MM.1S (cell line): Measurements from ENCODE around the gene KRCC1.

Source experiments
- DNase-seq: peaks from one replicate; pipeline ENCODE4 v3.0.0-alpha.2; 2015
- H2AFZ ChIP-seq: fragments of 300-600 bp; sonication (generic); 2 replicates; pipeline ENCODE4 v1.6.0; 2016; ENCODE audit warnings: antibody characterized with exemption, low read length
- H3F3A ChIP-seq: fragments of 300-600 bp; sonication (generic); 2 replicates; pipeline ENCODE4 v1.6.1; 2016; ENCODE audit warnings: mild to moderate bottlenecking, antibody characterized with exemption, low read length, moderate library complexity, mixed read lengths; ENCODE audit not compliant: insufficient read depth
- H3K27ac ChIP-seq: fragments of 300-600 bp; sonication (generic); 2 replicates; pipeline ENCODE4 v1.5.1; 2016; ENCODE audit warnings: mild to moderate bottlenecking, low read length
- H3K27me3 ChIP-seq: fragments of 300-600 bp; sonication (generic); replicated peaks from 2 replicates; pipeline ENCODE4 v1.6.0; 2016; ENCODE audit warnings: low read length; ENCODE audit not compliant: insufficient read depth
- H3K36me3 ChIP-seq: fragments of 300-600 bp; sonication (generic); replicated peaks from 2 replicates; pipeline ENCODE4 v1.6.1; 2016; ENCODE audit warnings: mild to moderate bottlenecking, low read length, mixed read lengths; ENCODE audit not compliant: insufficient read depth
- H3K4me1 ChIP-seq: fragments of 300-600 bp; sonication (generic); 2 replicates; pipeline ENCODE4 v1.6.1; 2016; ENCODE audit warnings: low read length, mixed read lengths
- H3K4me2 ChIP-seq: fragments of 300-600 bp; sonication (generic); 2 replicates; pipeline ENCODE4 v1.6.0; 2016; ENCODE audit warnings: low read depth, low read length
- H3K4me3 ChIP-seq: fragments of 300-600 bp; sonication (generic); 2 replicates; pipeline ENCODE4 v1.5.1; 2016; ENCODE audit warnings: low read length, mixed read lengths
- H3K79me2 ChIP-seq: fragments of 300-600 bp; sonication (generic); 2 replicates; pipeline ENCODE4 v1.6.1; 2016; ENCODE audit warnings: mixed run types, low read length, mixed read lengths
- H3K9ac ChIP-seq: fragments of 300-600 bp; sonication (generic); 2 replicates; pipeline ENCODE4 v1.6.1; 2016; ENCODE audit warnings: low read length, mixed read lengths
- H3K9me2 ChIP-seq: fragments of 300-600 bp; sonication (generic); replicated peaks from 2 replicates; pipeline ENCODE4 v1.6.1; 2016; ENCODE audit warnings: mild to moderate bottlenecking, low read length, mixed read lengths; ENCODE audit not compliant: insufficient read depth
- H3K9me3 ChIP-seq: fragments of 300-600 bp; sonication (generic); replicated peaks from 2 replicates; pipeline ENCODE4 v1.6.1; 2016; ENCODE audit warnings: mild to moderate bottlenecking, low read length, mixed read lengths; ENCODE audit not compliant: insufficient read depth
- H4K20me1 ChIP-seq: fragments of 300-600 bp; sonication (generic); 2 replicates; pipeline ENCODE4 v1.6.1; 2016; ENCODE audit warnings: mild to moderate bottlenecking, low read length, moderate library complexity, mixed read lengths; ENCODE audit not compliant: insufficient read depth
- CTCF ChIP-seq: fragments of 300-600 bp; sonication (generic); IDR thresholded peaks from 2 replicates; pipeline ENCODE4 v1.5.1; 2016; ENCODE audit warnings: antibody characterized with exemption, low read length, mixed read lengths
- EZH2 ChIP-seq: fragments of 300-600 bp; sonication (generic); optimal IDR thresholded peaks from 2 replicates; pipeline ENCODE3; 2017; ENCODE audit warnings: low read depth, mild to moderate bottlenecking, antibody characterized with exemption, low read length, mixed read lengths
- EZH2phosphoT487 ChIP-seq: fragments of 300-600 bp; sonication (generic); IDR thresholded peaks from 2 replicates; pipeline ENCODE4 v1.6.1; 2018; ENCODE audit warnings: antibody characterized with exemption, low read length

Gene KRCC1

GRCh38 chr2:88067598-88067997, 12.0 kb upstream of the KRCC1 start, which contains the start of gene SMYD1:
Gene SMYD1, plus strand, starts transcription at chr2:88067825. Its CDS starts 40 bp downstream, at chr2:88067865.
- no peaks in the 10 kb centered on the region for H3K9me3 ChIP-seq
- H3K36me3 ChIP-seq: no peaks in the 10 kb centered on the region
- H3K27ac ChIP-seq: no peak within 1 kb of the TSS
- H3K9ac ChIP-seq: no peak within 1 kb of the TSS
- H3K4me3 ChIP-seq: no peak within 1 kb of the TSS
- TF ChIP-seq EZH2: no peak
- H3K79me2 ChIP-seq: no peaks in the 10 kb centered on the region
- H2AFZ ChIP-seq: no peak within 1 kb of the TSS
- no peaks in the 10 kb centered on the region for H3K4me1 ChIP-seq
- H3K27me3 ChIP-seq: no peaks in the 10 kb centered on the region
- H3F3A ChIP-seq: no peaks in the 10 kb centered on the region
- no peaks in the 10 kb centered on the region for H3K9me2 ChIP-seq
- H3K4me2 ChIP-seq: no peak within 1 kb of the TSS
- DNase-seq: no peak
- no peaks in the 10 kb centered on the region for H4K20me1 ChIP-seq

GRCh38 chr2:88067189-88067588, 11.6 kb upstream of the KRCC1 start:
- no peaks in the 10 kb centered on the region for H3K79me2 ChIP-seq
- H3K9me3 ChIP-seq: no peaks in the 10 kb centered on the region
- H3K9me2 ChIP-seq: no peaks in the 10 kb centered on the region
- DNase-seq: no peak
- H3F3A ChIP-seq: no peaks in the 10 kb centered on the region
- no peaks in the 10 kb centered on the region for H4K20me1 ChIP-seq
- H3K27ac ChIP-seq: no peak overlapping the region
- H3K27me3 ChIP-seq: no peaks in the 10 kb centered on the region
- H3K4me3 ChIP-seq: no peak overlapping the region
- H2AFZ ChIP-seq: no peak overlapping the region
- no peak overlapping the region for H3K9ac ChIP-seq
- no peak for TF ChIP-seq CTCF
- no peak for TF ChIP-seq EZH2phosphoT487
- TF ChIP-seq EZH2: no peak
- H3K36me3 ChIP-seq: no peaks in the 10 kb centered on the region
- H3K4me2 ChIP-seq: no peak overlapping the region
- H3K4me1 ChIP-seq: no peaks in the 10 kb centered on the region

- TF ChIP-seq CTCF (no peak), EZH2phosphoT487 (no peak), EZH2 (no peak)
Measured at GRCh38 chr2:88066543-88066942, 11.0 kb upstream of the KRCC1 start.

GRCh38 chr2:88061295-88061694, 5.7 kb upstream of the KRCC1 start:
- TF ChIP-seq EZH2phosphoT487: no peak
- no peak for TF ChIP-seq CTCF
- no peak for TF ChIP-seq EZH2
- H3K4me1 ChIP-seq: peaks cover under 1% of the 10 kb centered on the region; the same call in 1 of the 2 replicates
- DNase-seq: no peak

More at GRCh38 chr2:88066543-88066942, 11.0 kb upstream of the KRCC1 start:
- no peaks in the 10 kb centered on the region for H3K27me3 ChIP-seq
- H3K36me3 ChIP-seq: no peaks in the 10 kb centered on the region
- no peaks in the 10 kb centered on the region for H4K20me1 ChIP-seq
- no peak overlapping the region for H2AFZ ChIP-seq
- no peak overlapping the region for H3K4me3 ChIP-seq
- no peak for DNase-seq
- H3K4me2 ChIP-seq: no peak overlapping the region
- no peaks in the 10 kb centered on the region for H3K79me2 ChIP-seq
- no peak overlapping the region for H3K9ac ChIP-seq
- no peaks in the 10 kb centered on the region for H3K4me1 ChIP-seq
- H3K9me3 ChIP-seq: no peaks in the 10 kb centered on the region
- no peaks in the 10 kb centered on the region for H3F3A ChIP-seq
- no peak overlapping the region for H3K27ac ChIP-seq
- no peaks in the 10 kb centered on the region for H3K9me2 ChIP-seq

More at GRCh38 chr2:88061295-88061694, 5.7 kb upstream of the KRCC1 start:
- no peaks in the 10 kb centered on the region for H3K9me3 ChIP-seq
- H3K9me2 ChIP-seq: no peaks in the 10 kb centered on the region
- no peak overlapping the region for H3K4me3 ChIP-seq
- H3K9ac ChIP-seq: no peak overlapping the region
- no peak overlapping the region for H3K4me2 ChIP-seq
- H3K79me2 ChIP-seq: no peaks in the 10 kb centered on the region
- no peak overlapping the region for H3K27ac ChIP-seq
- H3F3A ChIP-seq: no peaks in the 10 kb centered on the region
- no peak overlapping the region for H2AFZ ChIP-seq
- no peaks in the 10 kb centered on the region for H4K20me1 ChIP-seq
- H3K27me3 ChIP-seq: no peaks in the 10 kb centered on the region
- no peaks in the 10 kb centered on the region for H3K36me3 ChIP-seq
